T follicular helper cell (primary cell): ENCODE results near the gene KRT78.

ENCODE experiments used
- DNase-seq: peaks from one replicate; pipeline ENCODE4 v3.0.0-alpha.2; 2020; ENCODE audit warnings: low read depth

Gene KRT78

DNA sequence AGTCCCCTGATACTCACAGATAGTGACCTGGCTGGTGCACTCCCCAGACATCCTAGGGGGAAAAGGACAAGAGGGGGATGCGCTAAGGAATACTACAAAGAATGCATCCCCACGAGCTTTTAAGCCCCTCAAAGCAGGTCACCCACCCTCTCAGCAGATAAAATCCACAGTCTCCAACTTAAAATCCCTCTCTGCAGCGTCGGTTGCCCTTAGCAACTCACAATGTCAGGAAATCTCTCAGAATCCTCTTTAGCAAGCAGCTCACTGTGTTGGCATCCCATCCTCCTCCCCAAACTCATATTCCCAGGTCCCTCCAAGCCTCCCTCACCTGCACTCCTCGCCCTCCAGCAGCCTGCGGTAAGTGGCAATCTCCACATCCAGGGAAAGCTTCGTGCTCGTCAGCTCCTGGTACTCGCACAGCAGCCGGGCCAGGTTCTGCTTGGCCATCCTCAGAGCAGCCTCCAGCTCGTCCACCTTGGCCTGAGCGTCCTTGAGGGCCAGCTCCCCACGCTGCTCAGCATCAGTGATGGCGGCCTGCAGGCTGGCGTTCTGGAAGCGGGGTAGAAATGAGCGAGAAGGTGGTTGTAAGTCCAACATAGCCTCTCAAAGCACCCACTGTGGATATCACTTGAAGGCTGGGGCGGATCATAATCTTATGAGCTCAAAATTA is 9.2 kb downstream of the KRT78 start:
- no peak for DNase-seq

DNA sequence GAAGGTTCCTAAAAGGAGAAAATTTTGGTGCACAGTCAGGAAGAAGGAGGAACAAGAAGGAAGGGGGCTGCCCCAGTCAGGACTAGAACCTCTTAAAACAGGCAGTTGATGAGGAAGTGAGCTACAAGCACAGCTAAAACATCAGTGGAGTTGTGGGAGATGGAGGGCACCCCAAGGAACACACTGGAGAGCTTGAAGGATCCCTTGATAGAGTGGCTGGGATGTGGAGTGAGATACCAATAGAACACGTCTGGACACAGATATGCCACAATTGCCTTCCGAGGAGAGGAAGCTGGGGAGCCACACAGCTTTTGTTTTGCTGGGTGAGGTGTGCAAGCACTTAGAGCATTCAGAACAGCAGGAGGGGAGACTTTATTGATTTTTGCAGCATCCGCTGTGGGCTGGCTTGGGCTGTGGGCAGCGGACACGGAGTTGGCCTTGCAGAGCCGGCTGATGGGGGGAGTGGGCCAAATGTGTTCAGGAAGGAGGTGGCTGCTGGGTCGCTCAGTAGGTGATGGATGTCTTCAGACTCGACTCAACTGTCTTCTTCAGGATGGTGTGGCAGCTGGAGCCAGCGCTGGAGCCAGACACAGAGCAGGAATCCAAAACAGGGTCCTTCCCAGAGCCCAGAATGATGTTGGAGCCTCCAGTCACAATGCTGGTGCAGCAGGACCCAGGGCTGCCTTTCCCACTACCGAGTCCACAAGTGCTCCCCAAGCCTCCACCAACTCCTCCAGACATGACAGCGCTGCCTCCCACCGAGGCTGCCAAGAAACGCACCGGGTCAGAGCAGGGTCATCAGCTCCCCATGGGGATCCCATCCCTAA is 10.0 kb downstream of the KRT78 start:
- no peak for DNase-seq

GRCh38 chr12:52837781-52838608 is 10.8 kb downstream of the KRT78 start:
- DNase-seq: no peak

DNA sequence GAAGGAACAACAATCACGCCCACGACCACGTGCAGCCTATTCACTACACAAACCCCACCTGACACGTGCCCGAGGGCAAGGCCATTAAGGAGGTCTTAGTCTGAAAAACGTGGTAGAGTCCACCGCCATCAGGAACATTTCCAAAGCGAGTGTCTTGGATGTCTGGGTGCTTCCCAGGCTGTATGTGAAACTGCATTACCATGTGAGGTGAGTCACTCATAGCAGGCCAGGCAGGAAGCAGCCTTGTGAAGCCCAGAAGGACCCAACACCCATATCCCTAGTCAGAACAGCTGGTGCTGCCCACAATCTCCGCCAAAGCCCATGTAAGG is 11.4 kb downstream of the KRT78 start:
- no peak for DNase-seq

GRCh38 chr12:52836491-52837412 is 12.0 kb downstream of the KRT78 start:
- no peak for DNase-seq

DNA sequence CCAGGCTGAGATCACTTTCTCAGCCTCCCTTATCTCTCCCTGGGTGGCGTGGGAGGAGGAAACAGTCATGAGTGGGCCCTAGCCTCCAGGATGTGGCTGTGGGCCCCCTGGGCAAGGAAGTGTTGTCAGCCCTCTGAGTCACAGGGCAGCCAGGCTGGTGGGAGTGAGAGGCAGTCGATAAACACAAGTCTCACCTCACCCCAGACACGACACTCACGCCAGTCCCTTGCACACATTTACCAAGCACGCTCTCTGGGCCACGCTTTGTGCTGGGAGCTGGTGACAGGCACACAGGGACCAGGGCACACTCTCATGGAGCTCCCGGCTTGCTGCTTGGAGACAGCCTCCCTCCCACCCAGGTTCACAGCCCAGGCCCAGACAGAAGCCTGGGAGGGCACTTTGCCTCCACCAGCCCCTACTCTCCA is 12.7 kb downstream of the KRT78 start:
- DNase-seq: no peak

DNA sequence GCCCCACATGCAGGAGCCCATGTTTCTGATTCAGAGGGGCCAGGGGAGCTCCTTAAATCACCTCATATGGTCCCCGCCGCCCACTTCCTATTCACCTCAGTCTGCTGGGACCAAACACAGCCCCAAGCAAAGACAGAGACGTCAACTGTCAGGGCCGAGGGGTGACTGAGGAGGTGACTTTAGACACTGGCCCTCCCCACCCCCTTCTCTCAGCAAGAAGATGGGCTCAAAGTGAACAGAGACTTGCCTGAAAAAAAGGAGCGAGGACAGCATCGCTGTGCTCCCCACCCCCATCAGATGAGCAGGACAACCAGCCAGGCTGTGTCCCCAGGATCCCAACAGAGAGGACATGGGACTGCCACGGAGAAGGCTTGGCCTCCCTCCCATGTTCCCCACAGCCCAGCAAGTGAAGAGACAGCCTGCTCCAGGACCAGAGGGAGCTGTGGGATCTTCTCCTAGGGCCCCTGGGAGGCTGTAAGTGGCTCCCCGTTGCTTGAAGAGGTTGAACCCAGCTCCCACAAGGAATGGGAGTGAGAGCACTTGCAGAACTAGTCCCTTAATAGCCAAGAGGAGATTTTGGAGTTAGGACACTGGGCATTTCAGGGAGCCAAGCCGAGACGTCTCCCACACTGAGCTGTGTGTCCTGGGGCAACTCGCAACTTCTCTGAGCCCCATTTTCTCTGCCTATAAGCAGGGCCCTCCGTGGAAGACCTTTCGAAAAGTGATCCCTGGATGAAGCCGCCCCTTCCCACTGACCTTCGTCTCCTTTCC is 13.3 kb downstream of the KRT78 start:
- DNase-seq: no peak

- DNase-seq: no peak
Observed at GRCh38 chr12:52834727-52835001, 14.1 kb downstream of the KRT78 start.

DNA sequence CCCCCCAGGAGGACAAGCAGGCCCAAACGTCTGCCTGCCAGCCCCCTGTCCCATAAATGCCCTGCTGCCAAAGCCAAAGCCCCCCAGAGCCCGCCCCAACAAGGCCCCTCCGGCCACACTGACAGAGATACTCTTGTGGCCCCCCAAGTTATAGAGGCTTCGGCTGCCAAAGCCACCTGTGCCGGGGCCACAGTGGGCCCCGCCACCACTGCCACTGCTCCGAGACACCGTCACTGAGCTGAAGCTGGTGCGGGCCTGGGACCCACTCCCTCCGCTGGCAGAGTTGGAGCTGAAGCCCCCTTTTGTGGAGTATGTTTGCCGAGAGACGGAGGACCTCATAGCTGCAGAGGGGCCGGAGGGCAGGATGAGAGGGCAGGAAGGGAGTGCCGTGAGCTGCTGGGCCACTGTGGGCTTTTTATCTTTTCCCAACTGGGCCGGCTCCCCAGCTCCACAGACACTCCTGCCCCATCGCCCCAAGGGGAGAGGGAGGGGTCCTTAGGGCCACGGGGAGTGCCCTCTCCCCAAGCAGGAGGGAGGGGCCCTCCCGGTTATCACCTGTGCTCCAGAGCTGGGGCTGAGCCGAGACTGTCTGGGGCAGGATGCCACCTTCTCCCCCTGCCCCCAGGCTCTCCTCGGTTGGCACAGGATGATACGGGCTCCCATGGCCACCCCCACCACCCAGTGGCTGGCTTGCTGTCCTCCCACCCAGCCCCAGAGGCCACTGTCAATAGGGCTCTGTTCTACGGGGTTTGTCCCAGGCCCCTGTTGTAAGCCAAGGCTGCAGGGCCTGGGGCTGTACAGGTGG is 14.7 kb downstream of the KRT78 start, which contains the start of gene KRT79:
KRT79 (minus strand) TSS at position 390 of the 805 bp plus-strand sequence; CDS start at position 339, 51 bp downstream.
- DNase-seq: no peak

GRCh38 chr12:52832985-52833905 is 15.5 kb downstream of the KRT78 start:
- DNase-seq: no peak

- no peak for DNase-seq
Observed at GRCh38 chr12:52832451-52832850, 16.3 kb downstream of the KRT78 start.

GRCh38 chr12:52831251-52831650 is 17.5 kb downstream of the KRT78 start:
- no peak for DNase-seq

DNA sequence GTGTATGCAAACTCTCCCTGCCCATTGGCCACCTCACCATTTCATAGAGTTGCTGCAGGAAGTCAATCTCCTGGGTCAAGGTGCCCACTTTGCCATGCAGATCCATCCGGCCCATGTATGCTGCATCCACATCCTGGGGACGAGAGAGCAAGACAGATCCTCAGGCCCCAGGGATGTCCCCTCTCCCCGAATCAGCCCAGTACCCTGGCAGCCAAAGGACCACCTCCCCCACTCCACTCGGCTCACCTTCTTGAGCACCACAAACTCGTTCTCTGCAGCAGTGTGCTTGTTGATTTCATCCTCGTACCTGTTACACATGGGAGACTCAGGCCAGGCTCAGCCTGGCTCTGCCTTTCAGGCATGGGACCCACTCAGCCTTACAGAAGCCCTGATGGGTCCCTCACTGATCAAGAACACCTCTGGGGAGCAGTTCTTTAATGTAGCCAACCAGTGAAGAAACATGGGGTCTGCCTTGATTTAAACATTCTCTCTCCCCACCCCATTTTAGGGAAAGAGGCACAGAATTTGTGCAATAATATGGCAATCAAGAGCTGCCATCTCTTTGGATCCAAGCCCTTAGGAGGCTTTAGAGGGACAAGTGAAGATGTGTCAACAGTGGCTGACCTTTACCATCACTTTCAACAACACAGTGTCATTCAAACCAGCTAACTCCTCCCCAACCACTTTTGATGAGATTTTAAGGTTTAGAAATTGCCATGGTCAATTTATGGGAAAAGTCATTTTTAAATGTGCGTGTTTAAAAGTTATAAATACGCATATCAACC is 18.6 kb downstream of the KRT78 start:
- DNase-seq: no peak

DNA sequence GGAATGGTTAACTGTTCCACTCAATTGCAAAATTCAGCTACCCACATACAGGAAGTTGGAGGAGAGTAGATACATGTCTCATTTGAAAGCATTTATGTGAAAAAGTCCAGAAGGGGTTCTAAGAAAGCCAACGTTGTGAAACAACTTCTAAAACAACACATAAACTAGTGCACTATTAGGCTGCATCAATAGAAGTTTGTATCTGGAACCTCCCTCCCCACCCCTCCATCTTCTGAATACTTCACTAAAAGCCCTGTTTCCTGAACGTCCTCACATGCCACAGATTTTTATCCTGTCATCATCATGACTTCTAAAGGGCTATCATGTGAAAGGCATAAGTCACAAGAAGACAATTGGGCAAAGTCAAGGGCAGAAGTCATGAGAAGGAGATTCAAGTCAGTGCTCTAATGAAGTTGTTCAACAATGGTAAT is 20.2 kb downstream of the KRT78 start:
- DNase-seq: no peak

- DNase-seq: no peak
Observed at GRCh38 chr12:52828156-52828555, 20.6 kb downstream of the KRT78 start.

- DNase-seq: no peak
Observed at GRCh38 chr12:52827499-52828090, 21.2 kb downstream of the KRT78 start.

- DNase-seq: no peak
Observed at GRCh38 chr12:52826611-52827498, 21.9 kb downstream of the KRT78 start.
